ENCODE data around the gene SLCO2A1. TPM values are rescaled to one million over a fixed set of nuclear protein-coding genes. Genes with fewer than 3 reads are reported as not detected.

SLCO2A1 gene
- 10 to 100 TPM; 26.3 to 34.8 TPM for total RNA-seq

DNA sequence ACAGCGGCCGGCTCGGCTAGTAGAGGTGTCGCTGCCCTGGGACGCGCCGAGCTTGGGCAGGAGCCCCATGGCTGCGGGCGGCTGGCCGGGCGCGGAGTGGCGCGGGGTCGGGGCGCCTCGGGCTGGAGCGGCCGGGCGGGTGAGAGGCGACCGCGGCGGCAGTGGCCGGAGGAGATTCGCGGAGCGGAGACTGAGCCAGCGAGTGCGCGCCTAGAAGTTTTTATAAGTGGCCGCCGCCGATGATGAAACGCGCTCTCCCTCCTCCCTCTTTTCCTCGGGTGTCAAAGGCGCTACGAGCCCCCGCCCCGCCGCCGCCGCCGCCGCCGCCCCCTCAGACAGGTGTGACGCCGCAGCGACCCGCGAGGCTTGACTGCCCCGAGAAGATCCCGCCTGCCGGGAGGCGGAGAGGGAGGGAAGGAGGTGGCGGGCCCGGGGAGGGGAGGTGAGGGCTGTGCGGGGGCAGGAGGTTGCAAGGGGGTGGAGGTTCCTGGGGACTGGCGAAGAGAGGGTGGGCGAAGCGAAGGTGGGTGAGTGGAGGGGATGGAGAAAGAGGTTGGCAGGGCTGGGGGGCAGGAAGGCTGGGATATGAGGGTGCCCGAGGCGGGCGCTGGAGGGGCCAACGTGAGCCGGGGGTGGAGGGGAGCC lies at the start of gene SLCO2A1:
SLCO2A1 (minus strand) TSS at position 192 of the 645 bp plus-strand sequence; CDS start at position 69, 123 bp downstream.
- no peaks in the 10 kb centered on the region for H3K36me3 ChIP-seq
- H3K9ac ChIP-seq (ENCODE audit: low read depth in 2 of 2, low read length in 2 of 2), result peak within 1 kb of the TSS in 1 of 2 donors; percentile 61
- TF ChIP-seq, protein P1, sequence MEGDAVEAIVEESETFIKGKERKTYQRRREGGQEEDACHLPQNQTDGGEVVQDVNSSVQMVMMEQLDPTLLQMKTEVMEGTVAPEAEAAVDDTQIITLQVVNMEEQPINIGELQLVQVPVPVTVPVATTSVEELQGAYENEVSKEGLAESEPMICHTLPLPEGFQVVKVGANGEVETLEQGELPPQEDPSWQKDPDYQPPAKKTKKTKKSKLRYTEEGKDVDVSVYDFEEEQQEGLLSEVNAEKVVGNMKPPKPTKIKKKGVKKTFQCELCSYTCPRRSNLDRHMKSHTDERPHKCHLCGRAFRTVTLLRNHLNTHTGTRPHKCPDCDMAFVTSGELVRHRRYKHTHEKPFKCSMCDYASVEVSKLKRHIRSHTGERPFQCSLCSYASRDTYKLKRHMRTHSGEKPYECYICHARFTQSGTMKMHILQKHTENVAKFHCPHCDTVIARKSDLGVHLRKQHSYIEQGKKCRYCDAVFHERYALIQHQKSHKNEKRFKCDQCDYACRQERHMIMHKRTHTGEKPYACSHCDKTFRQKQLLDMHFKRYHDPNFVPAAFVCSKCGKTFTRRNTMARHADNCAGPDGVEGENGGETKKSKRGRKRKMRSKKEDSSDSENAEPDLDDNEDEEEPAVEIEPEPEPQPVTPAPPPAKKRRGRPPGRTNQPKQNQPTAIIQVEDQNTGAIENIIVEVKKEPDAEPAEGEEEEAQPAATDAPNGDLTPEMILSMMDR (IDR thresholded peaks at IDR 0.05), result no peak
- no peak within 1 kb of the TSS for H3K27ac ChIP-seq
- no peaks in the 10 kb centered on the region for H3K9me3 ChIP-seq
- intact Hi-C loops (cut with DNase I), result no loop called here
- peak; percentile 40 for DNase-seq
- no peaks in the 10 kb centered on the region for H3K4me1 ChIP-seq
- H3K27me3 ChIP-seq, result peaks cover 22% of the 10 kb centered on the region
- H3K4me3 ChIP-seq, result peak within 1 kb of the TSS; percentile 53

DNA sequence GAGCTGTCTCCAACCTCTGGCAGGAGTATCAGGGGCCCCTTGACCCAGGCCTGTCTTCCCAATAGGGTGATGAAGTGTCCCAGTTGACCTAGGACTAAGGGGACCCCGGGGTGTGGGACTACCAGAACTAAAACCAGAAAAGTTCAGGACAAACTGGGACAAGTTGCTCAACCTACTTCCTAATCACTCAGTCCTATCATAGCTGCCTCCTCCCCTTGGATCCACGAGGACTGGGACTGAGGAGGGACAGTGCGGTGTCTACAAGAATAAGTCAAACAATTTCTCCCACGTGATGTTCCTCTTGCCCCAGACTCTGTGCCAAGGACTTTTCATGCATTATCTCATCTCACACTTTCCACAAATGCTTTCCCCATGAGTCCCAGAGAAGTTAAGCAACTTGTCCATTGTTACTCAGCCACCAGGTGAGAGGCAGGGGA lies 49.4 kb upstream of the SLCO2A1 start:
- H3K27me3 ChIP-seq, result no peaks in the 10 kb centered on the region
- DNase-seq, result no peak
- no peak overlapping the region for H3K4me3 ChIP-seq
- H3K9ac ChIP-seq (ENCODE audit: low read depth in 2 of 2, low read length in 2 of 2), result no peak overlapping the region
- TF ChIP-seq, protein P1 (IDR thresholded peaks at IDR 0.05), result no peak
- no peak overlapping the region for H3K27ac ChIP-seq
- intact Hi-C loops (cut with DNase I), result no loop called here
- no peaks in the 10 kb centered on the region for H3K36me3 ChIP-seq
- no peaks in the 10 kb centered on the region for H3K4me1 ChIP-seq
- H3K9me3 ChIP-seq, result no peaks in the 10 kb centered on the region

DNA sequence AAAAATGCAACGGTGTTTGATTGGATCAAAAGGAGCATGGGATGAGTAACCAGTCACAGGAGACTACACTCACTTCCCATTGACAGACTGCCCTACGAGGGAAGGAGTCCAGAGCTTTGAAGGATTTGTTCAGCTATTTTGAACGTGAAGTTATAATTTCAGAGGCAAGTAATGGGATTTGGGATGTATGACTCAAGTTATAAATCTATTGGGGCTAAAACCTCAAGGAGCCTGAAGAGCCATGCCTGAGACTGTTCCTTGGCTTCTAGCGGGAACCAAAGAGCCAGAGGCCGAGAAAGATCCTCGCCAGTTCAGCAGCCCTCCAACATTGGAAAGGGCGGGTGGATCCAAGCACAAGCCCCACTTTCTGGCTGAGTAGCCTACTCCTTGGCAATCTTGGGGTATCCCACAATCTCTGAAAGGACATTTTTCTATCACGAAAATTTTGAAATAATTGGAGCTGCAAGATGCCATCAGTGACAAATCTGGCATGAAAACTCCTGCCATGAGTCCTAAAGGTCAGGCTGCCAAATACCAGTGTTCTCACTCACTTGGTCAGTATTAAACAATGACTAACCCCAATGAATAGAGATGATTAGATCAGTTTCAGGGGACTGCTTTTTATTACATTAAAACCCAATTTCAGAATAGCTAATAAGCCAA lies 48.6 kb upstream of the SLCO2A1 start:
- H3K36me3 ChIP-seq, result no peaks in the 10 kb centered on the region
- DNase-seq, result no peak
- no peak overlapping the region for H3K4me3 ChIP-seq
- H3K4me1 ChIP-seq, result no peaks in the 10 kb centered on the region
- no peak overlapping the region for H3K9ac ChIP-seq (ENCODE audit: low read depth in 2 of 2, low read length in 2 of 2)
- intact Hi-C loops (cut with DNase I), result no loop called here
- no peak overlapping the region for H3K27ac ChIP-seq
- TF ChIP-seq, protein P1 (IDR thresholded peaks at IDR 0.05), result no peak
- H3K9me3 ChIP-seq, result no peaks in the 10 kb centered on the region
- no peaks in the 10 kb centered on the region for H3K27me3 ChIP-seq

DNA sequence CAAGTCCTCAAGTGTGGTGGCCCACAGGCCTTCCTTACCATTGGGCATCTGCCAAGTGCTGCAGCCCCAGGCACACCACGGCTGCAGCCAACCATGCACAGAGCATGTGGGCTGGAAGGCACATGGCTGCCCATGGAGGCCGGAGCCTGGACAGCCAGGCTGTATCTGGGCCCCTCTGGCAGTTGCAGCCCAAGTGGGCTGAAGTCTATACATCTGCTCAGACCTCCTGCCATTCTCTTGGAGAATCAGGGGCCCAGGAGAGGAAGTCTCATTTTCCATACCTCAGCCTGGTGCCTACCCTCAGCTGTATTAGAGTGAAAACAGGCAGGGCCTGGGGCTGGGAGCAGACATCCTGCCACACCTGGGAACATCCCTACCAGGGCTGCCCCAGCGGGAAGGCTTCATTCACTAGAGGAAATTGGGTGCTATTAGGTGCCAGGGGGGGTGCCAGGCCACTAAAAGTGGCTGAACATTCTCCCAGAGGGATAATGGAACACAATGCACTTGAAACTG lies 48.0 kb upstream of the SLCO2A1 start:
- Histone ChIP-seq H3K4me3 (no peak overlapping the region), H3K27me3 (no peaks in the 10 kb centered on the region), H3K36me3 (no peaks in the 10 kb centered on the region), H3K9me3 (no peaks in the 10 kb centered on the region), H3K4me1 (no peaks in the 10 kb centered on the region), H3K27ac (no peak overlapping the region), H3K9ac (ENCODE audit: low read depth in 2 of 2, low read length in 2 of 2) (no peak overlapping the region)
- DNase-seq, result no peak
- TF ChIP-seq, protein P1 (IDR thresholded peaks at IDR 0.05), result no peak
- intact Hi-C loops (cut with DNase I), result no loop called here

DNA sequence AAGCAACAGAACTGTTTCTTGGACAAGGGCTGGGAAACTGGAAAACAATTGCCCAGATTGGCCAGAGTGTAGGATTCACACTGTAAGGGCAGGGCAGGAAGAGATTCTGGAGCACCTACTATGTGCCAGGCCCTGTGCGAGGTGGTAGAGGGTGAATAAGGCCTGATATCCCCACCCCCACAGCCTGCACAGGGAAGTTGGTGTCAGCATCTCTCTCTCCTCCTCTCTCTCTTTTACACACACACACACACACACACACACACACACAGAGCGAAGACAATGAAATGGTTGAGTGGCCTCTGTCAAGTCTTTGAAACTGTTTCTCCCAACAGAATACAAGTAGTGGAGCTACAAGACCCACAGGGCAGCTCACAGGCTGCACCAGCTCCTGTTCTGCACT lies 47.1 kb upstream of the SLCO2A1 start:
- Histone ChIP-seq H3K9ac (ENCODE audit: low read depth in 2 of 2, low read length in 2 of 2) (no peak overlapping the region), H3K36me3 (no peaks in the 10 kb centered on the region), H3K9me3 (no peaks in the 10 kb centered on the region), H3K27me3 (no peaks in the 10 kb centered on the region), H3K4me3 (no peak overlapping the region), H3K4me1 (no peaks in the 10 kb centered on the region), H3K27ac (no peak overlapping the region)
- no peak for DNase-seq
- TF ChIP-seq, protein P1 (IDR thresholded peaks at IDR 0.05), result no peak
- intact Hi-C loops (cut with DNase I), result no loop called here

All from colonic mucosa (tissue), 4 donors.